Measurements from ENCODE around the gene FZD10.

FZD10 gene

DNA sequence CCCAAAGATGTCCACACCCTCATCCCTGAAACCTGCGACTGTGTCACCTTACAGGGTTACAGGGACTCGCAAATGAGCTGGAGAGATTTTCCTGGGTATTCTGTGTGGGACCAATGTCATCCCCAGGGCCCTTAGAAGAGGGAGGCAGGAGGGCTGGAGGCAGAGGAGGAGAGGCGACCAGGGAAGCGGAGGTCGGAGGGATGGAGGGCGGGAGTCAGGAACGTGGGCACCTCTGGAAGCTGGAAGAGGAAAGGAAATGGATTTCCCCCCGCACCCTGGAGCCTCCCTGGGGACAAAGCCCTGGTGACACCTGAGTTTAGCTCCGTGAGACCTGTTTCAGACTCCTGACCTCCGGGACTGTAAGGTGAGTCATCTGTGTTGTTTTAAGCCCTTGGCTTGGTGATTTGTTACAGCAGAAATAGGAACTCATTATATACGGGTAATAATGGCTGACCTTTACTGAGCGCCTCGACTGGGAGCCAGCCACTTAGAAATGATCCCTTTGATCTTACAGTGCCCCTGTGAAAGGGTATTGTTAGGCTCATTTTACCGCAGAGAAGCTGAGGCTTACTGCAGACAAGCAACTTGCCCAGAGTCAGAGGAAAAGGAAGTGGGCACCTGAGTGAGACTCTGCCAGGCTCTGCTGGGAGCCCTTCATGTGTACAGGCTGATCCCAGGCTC is 29.3 kb upstream of the FZD10 start:
- no peak for DNase-seq

DNA sequence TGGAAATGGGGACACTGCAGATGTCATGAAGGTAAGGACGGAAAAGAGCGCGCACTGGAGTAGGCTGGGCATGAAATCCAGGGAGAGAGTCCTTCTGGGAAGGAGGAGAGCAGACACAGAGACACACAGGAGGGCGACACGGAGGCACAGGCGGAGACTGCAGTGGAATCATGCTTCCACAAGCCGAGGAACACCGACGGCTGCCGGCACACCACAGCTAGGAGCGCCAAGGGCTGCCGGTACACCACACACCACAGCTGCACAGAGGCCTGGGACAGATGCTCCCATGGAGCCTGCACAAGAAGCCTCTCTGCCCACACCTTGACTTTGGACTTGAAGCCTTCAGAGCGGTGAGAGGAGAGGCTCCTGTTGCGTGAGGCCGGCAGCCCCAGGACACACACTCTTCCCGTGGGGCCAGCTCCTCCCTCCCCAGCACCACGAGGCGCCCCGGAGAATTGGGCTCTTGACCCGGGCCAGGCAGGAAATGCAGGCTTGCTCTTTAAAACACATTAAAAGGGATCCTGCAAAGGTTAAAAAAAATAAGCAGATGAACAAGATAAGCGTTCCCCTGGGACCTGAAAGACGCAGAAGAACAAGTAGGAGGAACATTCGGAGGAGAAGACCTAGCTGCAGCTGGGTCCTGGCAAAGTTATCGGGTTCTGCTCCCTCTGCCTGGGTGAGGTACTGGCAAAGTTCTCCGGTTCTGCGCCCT is 28.3 kb upstream of the FZD10 start:
- no peak for DNase-seq

DNA sequence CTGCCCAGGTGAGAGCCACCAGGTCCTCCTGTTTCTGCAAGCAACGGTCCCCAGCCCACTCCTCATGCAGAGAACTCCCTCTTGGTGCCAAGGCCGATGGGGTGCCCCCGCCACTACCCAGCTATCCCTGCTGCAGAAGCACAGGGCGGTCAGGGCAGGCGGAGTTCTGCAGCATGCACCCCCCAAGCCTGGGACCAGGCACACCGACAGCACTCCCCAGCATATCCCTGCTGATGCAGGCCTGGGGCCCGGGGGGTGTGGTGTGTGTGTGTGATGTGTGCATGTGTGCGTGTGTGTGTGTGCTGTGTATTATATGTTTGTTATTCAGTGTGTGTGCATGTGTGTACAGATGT is 27.7 kb upstream of the FZD10 start:
- no peak for DNase-seq

DNA sequence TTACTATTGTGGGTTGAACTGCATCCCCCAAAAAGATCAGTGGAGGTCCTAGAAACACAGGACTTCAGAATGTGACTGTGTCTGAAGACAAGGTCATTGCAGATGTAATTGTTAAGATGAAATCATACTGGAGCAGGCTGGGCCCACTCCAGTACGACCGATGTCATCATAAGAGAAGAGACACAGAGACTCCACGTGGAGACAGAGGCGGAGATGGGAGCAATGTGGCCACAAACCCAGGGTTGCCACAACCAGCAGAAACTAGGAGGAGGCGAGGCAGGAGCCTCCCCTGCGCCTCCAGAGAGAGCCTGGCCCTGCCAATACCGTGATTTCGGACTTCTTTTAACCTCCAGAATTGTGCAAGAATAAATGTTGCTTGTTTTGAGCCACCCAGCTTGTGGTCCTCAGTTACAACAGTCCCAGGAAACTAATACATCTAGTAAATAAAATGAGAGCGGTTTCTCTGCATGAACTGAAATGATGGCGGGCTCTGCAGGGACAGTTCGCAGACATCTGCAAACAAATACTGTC is 25.7 kb upstream of the FZD10 start:
- DNase-seq = no peak

DNA sequence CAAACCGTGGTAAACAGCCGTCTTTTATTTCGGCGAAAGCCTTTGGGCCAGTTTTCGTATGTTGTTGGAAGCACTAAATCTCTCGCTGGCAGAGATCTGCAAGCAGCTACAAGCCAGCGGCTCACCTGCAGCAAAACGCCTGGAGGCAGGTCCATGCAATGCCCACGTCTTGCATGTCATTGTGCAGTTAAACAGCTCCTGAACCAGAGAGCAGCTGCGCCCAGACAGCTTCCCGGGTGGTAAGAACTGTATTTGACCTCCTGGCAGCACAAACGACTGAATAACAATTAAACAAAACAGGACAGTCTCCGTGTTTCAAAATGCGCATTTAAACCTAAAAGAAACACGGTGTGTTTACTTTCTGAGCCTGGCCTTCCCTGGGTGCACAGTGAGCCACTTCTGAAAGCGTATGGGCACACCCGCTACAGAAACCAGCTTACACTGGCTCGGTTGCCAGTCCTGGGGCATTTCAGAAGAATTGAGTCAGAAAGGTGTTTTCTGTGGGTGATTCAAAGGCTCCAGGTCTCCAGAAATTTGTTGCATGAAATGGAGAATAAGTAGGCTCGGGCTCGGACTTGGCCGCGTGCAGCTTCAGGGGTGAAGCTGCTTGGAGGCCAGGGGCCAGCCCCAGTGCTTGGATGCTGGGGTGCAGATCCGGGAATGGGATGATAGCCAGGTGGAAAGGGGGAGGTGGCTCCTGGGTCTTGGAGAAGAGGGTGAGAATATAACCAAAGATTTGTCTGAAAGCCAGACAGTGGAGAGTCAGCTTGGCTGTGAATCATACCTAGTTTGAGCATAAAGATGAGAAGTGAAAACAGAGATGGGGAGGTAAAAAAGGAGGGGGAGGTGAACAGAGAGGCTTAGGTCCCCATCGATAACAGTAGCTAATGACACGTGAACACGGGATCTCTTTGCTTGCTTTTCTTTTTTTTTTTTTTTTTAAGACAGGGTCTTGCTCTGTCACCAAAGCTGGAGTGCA is 24.9 kb upstream of the FZD10 start:
- peak; percentile 69 to 85 for DNase-seq

DNA sequence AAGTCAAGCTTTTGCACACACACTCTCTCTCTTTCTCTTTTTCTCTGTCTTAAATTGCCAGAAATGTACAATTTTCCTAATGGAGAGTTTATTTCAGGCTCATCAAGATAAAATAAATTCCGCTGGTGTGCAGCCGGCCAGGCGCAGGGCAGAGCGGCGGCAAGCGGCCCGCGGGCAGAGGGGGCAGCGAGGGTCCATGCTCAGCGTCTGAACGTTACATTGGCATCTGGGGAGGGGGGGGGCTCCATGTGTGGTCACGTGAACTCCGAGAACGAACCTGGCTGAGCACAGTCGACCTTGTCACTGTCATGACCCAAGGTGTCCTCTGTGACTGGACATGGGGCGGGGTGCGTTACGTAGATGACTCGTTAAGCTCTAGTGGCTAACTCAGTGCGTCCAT is 23.8 kb upstream of the FZD10 start:
- no peak for DNase-seq

DNA sequence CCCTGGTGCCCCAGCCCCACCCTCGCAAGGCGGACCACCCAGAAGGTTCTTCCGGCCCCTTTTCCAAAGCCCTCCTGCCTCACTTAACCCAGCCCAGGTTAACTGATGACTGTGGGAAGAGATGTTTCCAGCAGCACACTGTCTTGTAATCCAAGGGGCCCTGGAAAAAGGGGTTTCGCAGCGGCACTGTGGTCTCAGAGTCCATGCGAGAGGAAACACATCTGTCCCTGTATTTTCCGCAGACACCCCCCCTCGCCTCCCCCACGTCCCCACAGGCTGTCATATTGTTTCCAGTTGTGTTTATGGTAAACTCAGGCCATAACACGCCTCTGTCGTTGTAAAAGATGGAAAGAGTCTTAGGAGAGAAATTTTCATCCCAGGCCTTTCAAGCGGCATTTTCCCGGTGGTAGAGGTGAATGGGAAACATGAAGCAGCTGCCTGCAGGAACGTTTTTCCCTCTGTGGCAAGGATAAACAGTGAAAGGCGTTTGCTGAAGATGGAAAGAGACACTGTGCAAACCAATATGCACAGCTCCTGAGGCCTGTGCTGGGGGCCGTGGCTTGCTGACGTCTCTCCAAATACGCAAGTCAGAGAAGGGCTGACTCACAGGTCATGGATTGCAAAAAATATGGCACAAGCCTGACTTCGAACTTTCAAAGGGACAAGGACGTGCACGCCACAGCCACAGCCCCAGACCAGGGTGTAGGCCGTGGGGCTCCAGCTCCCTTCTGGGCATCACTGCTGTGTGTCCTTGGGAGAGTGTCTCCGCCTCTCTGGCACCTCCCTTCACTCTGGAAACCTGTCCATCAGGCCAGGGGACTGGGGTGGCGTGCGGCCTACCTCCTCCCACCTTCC is 22.5 kb upstream of the FZD10 start:
- DNase-seq = peak; percentile 11 to 62

DNA sequence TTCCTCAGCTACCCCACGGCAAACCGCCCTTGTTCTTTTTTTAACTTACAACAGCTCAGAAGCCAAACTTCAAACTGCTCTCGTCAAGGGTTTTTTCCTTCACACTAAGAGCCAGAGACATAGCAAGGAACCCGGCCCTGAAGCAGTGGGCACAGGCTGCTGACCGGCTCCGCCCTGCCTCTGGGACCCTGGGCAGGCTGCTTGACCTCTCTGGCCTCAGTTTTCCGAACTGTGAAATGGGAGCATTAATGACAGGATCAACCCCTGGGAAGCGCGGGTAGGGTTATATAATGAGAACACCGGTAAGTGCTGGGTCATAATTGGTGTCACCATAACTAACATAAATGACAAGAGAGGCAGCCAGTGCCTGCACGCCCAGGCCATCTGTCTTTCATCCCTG is 21.2 kb upstream of the FZD10 start:
- no peak for DNase-seq

DNA sequence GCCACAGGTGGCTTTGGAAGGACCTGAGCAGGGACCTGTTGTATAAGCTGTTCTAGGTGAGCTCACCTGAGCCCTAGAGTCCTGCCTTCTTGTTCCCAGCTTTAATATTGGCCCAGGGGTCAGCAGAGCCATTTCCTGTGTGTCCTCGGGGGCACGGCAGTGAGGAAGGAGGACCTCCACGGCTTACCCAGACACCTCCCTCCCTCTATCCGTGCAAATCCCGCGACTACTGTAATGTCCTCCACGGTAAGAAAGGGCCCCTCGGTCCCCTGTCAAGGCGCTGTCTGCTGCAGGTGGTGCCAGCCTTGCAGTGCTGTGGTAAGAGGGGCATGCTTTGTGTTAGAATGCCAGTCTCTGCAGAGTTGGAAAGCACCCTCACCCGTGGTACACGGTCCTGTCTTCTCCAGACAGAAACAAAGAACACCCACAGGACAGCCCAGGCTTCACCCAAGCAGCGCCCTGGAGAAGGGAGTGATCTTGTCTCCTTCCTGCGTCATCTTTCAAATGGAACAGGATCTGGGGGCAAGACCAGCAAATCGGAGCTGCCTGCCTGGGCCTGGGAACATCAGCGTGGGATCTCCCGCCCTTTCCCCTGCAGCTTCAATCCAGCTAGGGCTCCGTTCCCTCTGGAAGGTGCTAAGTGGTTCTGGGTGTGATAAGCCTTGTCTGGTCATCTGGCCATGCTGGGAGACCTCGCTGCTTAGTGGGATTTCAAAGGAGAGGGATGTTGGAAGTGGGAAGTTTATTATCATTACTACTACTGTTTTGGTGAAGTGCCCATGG is 20.2 kb upstream of the FZD10 start:
- no peak for DNase-seq

DNA sequence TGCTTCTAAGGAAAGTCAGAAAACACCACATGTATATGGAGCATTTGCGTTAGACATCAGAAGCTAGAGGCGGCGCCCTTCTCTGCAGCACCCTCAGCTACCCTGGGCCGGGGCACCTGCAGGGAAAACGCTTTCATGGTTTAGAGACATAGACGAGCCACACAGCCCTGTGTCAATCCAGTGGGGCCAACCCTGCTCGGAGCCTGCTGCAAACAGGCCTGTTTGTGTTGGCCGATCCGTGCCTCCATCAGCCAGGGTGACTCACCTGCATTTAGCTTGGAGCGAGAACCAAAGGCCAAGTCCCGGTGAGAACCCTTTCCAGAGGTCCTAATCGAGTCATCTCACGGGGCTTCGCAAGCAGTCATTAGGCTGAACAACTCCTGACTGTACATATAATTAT is 19.5 kb upstream of the FZD10 start:
- peak in 1 of 2 experiments; percentile 25 for DNase-seq

DNA sequence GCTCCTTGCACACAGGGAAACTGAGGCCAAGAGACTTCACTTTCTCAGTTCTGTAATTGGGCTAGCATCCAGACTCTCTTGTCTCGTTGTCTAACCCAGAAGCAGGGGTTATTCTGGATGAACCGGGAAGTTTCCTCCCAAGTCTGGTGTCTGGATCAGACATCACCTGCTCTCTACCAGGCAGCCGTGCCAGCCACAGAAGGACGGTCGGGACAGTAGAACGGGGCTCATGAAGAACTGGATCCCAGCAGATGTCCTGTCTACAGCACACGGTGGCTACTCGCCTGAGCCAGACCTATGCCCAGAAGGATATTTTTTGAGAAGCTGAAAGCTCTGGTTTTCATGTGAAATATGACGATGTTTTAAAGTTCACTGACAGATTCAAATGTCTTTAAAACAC is 19.1 kb upstream of the FZD10 start:
- DNase-seq = no peak

DNA sequence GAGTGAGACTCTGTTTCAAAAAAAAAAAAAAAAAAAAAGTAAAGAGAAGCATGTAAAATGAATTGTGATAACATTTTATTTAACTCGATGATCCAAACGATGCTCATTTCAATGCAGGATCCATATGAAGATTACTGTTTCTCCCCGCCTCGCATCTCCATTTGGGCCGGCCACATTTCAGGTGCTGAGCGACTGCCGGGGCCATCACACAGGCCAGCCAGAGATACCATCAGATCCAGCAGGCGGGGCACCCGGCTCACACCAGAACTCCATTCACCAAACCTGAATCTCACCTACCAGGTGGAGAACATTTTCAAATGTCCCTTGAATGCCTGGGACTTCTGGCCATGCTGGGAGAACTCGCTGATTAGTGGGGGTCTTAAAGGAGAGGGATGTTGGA is 18.0 kb upstream of the FZD10 start:
- no peak for DNase-seq

DNA sequence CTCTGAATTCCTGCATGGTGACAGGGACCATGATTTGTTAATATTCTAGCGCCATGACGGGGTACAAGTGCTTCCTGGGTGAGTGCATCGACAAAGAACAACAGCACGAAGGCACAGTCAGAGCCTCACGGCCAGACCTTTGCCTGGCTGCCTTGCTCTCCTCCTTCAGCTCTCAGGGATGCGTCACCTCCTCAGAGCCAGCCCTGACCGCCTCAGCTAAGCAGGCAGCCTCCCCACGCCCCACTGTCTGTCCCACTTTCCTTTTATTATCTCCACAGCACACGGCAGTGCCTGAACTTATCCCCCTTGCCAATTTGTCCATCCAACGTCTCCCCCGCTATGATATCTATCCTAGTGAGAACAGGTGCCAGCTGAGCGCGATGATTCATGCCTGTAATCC is 16.5 kb upstream of the FZD10 start:
- no peak for DNase-seq

DNA sequence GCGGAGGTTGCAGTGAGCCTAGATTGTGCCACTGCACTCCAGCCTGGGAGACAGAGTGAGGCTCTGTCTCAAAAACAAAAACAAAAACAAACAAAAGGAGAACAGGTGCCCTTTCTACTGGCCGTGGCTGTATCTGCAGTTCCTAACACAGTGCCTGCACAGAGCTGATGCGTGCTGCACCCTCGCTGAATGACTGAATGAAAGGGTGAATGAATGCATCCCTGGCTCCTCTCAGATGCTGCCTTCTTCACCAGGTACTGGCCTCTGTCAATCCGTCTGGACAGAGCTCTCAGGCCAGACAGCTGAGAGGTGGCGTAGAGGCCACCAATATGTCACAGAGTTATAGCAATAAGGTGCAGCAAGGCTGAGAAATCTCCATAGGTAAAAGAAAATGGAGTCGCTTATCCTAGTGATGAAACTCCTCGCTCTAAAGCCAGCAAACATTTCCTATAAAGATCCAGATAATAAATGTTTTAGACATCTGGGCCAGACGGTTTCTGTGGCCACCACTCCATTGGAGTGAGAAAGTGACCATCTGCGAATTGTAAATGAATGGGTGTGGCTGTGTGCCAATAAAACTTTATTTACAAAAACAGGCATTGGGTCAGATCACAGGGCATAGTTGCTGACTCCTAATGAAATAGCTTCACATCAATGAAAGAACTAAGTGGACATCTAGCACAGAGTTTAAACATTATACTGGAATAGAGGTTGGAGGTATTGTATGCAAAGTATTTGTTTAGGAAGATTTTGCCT is 15.9 kb upstream of the FZD10 start:
- no peak for DNase-seq

DNA sequence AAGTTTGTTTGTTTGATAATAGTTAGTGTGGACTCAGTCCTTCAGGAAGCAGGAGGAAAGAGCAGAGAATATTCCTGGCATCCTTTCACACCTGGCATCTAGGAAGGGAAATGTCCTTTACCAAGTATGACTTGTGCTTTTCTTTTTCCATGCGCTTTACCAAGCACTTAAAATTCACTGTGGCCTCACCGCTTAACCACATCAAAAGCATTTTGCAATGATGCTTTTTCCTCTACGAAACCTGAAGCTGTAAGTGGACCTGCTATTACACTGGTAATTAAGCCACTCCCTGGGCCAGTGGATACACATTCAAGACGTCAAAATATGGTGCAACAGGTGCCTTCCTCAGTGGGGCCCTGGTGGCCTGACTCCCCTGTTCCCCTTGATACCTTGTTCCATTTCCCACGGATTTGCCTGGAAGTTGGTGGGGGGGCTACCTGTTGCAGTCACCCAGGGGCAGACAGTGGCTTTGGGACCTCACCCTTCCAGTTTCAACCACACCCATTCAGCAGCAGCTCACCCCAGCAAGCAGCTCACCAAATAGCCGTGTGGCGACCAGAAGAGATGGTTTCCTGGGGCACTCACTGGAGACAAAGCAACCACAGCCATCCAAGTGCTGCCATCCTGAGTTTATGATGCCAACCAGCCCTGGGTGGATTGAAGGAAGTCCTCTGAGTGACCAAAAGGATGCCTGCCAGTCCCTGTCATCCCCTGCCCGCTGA is 14.2 kb upstream of the FZD10 start:
- no peak for DNase-seq

DNA sequence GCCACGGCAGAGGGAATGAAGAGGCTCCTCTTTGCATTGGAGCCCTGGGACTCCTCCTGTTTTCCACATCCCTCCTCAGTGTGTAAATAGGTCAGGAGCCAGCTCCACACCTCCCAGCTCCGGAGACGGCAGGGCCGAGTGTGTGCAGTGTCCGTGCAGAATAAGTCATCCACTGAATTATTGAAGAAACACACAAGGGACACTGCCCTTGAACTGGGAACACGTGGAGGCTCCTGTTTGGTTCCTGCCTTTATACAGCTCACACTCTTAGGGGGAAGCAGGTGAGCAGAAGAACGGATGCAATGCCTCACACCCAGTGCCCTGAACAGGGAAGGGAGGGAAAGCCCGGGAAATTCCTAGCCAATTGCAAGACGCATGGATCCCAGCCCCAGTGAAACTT is 10.4 kb upstream of the FZD10 start:
- no peak for DNase-seq

DNA sequence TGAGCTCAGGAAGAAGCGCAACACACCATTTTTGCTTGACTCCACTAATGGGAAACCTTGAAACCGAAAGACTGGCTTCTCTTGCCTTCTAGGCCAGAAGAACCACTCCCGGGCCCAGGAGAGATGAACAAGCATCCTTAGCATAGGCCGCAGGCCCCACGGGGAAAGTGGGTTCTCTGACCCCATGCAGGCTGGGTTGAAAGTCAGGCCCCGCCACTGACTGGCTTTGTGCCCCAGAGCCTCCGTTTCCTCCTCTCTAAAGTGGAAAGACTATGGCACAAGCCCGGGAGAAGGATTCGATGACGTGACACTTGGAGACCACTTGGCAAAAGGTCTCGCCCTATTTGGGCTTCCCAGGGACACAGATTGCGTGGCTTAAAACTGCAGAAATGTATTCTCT is 9.9 kb upstream of the FZD10 start:
- DNase-seq = no peak

DNA sequence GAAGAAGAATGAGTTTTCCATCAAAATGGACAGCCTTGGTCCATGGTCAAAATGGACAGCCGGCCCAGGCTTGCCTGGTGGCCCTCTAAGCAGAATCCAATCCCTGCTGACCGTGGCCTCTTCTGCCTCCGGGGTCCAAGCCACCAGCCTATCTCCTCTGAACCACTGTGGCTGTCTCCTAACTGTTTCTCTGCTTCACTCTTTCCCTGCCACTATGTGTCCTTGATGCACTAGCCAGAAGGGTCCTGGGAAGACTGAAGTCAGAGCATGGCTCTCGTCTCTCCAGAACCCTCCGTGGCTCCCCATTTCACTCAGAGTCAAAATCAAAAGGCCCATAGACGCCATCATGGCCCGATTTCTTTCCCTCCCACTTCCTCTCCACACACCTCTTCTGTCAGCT is 8.5 kb upstream of the FZD10 start:
- no peak for DNase-seq

DNA sequence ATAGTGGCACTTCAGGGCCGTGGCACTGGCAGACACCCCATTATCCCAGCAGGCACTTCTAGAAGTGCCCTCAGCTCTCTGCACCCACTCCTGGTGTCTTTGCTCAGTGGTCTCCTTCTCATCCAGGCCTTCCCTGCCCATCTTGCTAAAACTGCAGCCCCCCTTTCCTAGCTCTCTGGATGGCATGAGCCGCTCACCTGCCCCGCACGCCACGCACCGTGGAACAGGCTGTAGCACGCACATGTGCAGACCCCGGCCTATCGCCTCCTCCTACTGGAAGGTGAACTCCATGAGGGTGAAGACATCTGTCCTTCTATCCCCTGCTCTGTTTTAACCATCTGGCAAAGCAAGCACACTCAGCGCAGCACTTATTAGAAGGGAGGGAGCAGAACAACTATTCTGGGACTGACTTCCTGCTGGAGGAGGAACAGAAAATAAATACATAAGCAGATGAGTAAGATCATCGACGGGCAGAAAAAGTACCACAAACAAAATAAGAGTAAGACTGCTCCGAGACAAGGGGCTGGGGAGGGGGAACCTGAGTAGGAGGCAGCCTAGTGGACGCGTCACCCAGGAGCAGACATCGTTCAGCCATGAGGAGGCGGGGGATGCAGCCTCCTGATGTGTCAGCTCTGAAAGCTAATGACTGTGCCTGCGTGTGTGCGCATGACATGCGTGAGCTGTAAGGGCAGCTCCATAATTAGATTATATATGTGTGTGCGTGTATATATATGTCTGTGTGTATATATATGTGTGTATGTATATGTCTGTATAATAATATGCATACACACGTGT is 7.8 kb upstream of the FZD10 start:
- no peak for DNase-seq

Measured in SHP77 (cell line).